ENCODE measurements around the gene XIST.
"Not testable (repeated sequence)": the region's sequence is repeated elsewhere in the genome, so short reads cannot be mapped to it uniquely, and the experiment has no call there.

XIST gene

DNA sequence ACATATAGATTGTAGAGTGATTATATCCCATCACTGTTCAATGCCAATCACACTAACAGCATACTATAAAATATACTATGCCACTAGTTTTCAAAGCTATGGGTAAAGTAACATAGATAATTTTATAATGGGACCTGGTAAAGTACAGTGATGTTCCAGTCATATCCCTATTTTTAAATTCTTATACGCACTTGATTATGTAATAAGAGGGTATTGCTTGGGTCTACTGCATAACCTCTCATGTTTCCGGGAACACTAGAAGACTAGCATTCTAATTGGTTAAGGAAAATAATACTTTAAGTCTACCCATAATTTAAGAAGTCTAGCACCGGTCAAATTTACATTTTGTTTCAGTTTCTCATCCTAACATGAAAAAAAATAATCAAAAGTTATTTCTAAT lies 14.4 kb downstream of the XIST start:
- no peak for DNase-seq

DNA sequence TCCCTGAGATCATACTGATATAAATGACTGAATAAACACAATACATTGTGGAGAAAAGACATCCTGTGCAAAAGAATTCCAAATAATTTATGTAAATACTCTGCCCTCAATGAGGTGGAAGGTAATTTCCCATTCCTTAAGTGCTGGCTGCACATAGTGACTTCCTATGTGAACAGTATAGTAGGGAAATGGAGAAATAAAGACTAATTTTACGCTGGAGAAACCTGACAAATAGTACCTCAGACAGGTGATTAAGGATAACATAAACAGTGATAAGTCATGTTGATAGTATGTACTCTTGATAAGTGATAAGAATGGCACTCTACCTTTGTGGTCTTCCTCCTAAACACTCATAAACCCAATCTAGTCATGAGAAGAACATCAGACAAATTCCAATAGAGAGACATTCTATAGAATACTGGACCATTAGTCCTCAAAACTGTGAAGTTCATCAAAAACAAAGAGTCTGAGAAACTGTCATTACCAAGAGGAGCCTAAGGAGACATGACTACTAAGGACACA lies 15.5 kb downstream of the XIST start:
- DNase-seq, result no peak

DNA sequence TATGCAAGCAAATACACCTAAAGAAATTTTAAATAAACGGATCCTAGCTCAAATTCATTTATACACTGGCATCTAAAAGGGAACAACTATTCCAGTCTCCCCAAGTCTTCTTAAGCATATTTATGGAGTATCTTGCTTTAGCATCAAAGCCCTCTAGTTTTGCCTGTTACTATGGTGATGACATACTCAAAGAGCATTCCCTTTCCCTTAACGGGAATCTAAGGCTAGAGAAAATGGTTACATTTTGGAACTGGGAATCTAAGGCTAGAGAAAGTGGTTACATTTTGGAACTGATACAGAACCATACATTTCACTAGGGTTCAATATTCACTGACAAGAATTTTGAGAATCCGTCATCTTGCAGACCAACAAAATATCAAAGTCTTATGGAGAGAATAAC lies 18.3 kb downstream of the XIST start:
- no peak for DNase-seq

DNA sequence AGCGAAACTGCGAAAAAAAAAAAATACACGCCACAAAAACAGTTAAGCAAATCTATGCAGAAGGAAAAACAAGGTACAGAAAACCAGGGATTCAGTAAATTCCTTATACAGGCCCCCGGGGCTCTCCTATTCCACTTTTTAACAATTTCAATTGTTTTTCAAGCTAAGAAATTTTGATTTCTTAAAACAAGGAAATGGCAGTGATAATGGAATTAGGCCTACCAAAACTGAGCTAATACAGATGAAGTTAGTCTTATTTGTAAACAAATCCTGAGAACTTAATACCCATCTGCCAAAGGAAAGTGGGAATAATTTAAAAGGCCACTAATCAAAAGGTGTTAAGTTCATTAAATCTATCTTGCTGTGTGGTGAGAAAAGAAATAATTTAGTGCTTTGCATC lies 20.2 kb downstream of the XIST start:
- DNase-seq, result no peak

DNA sequence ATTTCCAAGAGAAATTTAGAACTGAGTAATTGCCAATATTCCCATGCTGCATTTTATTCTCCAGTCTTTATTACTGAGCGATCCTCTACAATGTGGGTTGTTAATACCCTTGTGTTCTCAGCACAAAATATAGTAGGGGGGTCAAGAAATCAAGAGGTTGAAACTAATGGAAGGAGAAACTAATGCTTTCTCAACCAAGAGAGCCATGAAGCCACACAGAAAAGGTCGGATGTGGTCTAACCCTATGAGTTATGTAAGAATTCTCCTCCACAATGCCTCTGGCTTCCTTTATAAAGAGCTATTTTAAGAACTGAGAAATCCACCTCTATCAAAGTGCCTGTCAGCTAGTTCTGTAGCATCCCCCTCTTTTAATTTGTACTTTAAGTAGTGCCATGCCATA lies 21.0 kb downstream of the XIST start:
- no peak for DNase-seq

DNA sequence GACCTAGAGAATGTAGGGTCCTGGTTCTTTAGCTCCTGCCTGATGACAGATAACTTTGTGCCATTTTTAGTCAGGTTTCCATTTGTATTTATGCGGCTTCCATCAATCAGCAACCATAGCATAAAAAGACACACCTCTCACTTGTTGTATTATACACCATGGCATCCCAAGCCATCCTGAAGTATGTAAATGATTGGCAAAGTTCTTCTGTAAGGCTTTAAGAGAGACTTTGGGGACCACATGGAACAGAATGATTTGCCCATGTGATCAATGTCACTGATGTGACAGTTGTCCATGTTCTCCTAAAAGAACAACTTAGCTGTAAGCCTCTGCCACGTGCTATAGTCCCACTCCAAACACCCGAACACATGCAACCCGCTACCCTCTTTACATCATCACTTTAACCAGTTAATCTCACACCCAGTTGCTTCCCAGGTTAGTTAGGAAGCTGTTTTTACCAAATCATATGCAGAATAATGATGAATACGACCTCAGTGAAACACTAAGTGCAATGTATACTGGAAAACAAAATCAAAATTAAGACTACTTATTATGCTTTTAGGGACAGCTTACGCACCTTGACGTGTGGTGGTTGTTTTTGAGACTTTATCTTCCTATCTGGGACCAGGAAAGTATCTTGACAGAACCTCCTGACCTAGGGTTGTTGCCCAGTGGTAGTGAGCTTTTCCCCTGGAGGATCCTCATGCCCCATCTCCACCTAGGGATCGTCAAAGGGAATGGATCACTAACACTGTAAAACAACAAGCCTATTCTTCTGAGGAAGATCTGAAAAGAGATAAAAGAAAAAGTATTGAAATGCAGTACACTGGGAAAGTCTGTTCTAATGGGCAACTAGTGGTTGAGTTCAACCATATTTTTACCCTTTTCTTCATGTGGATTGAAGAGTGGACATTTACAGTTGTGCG lies 21.8 kb downstream of the XIST start:
- no peak for DNase-seq

DNA sequence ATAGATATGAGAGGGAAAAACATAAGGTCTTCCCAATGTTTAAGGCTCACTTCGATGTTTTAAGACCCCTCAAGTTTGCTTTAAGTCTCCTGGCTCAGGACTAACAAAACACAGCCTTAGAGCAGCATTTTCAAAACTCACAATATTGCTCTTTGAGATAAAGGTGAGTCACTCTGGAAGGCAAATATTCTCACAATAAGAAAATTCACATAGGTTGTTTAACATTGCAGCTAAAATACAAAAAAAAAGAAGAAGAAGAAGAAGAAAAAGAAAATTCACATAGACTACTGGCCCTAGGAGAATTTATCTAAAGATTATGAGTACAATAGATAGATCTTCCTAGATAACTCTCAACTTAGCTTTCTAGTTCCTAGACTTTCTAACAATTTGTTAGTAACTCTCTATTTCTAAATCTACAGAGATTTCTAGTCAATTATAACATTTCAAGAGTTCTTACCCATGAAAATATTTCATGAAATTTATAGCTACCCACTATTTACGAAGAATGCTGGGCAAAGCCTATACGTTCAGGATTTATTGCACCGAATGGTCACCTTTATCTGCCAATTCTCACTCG lies 22.5 kb downstream of the XIST start:
- no peak for DNase-seq

DNA sequence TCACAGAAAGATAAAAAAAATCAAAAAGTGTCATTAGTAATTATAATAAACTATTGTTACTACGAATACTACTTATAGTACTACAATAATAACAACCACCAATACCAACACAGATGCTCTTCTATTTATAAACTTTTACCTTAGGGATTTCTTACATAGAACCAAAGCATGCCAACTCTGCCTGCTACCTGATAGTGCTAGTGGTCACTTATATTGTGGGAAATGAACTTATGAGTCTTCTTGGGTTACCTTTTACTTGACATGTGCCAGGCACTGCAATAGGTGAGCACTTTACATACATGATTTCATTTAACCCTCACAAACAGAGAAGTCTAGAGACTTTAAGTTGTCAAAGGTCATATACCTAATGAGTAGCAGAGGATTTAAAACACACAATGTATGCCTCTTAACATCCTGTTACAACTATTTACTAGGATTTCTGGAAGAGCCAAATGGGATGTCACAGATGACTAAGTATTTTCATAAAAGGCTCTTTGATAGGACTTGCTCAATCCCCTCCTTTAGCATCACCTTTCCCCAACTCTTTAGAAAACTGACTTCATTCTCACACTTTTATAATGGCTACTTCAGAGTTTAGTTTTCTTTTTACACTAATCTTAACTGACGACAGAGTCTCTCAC lies 24.3 kb downstream of the XIST start:
- DNase-seq, result no peak

DNA sequence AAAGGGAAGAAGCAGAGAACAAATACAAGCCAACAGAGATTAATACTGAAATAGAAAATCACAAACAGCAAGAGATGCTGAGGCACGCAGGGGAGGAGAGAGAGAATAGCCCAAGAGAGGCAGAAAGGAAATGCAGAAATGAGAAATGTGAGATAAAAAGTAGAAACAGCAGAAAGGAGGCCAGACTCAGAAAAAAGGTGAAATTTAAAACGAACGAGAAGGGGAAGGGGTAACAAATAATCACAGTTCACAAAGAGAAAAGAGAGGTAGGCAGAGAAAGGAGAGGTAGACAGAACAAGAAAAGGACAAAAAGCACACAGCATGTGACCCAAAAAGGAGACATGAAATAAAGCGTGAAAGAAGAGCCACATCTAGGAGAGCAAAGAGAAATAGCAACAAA lies 25.1 kb downstream of the XIST start:
- DNase-seq, result no peak

DNA sequence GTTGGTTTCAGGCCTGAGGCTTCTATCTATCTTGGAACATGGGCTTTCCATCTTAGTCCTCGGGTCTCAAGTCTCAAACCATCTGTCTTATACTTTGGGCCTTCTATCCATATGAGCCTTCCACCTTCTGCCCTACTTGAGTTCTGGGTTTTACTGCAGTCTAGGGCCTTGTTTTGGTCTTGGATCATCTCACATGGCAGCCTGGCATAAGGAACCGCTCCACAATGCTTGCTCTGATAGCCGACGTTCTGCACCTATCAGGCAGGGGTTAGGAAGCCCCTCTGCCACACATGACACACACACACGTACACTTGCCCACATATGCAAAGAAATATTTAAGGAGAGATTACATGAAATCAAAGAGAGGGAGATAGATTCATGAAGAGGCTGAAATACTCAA lies 25.5 kb downstream of the XIST start:
- no peak for DNase-seq

DNA sequence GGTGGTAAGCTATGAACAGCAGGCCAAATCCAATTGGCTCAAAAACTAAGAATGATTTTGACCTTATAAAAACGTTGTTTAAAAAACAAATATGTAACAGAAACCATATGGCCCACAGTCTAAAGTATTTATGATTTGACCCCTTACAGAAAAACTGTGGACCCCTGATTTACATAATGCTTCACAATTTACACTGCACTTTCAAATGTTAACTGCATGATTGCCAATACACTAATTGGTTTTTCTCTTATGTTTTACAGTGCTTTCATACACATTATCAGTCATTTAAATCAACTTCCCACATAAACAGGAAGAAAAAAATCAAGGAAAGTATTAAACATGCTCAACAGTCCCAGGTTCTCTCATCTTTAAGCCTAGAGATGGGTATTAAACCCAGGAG lies 26.9 kb downstream of the XIST start:
- no peak for DNase-seq

DNA sequence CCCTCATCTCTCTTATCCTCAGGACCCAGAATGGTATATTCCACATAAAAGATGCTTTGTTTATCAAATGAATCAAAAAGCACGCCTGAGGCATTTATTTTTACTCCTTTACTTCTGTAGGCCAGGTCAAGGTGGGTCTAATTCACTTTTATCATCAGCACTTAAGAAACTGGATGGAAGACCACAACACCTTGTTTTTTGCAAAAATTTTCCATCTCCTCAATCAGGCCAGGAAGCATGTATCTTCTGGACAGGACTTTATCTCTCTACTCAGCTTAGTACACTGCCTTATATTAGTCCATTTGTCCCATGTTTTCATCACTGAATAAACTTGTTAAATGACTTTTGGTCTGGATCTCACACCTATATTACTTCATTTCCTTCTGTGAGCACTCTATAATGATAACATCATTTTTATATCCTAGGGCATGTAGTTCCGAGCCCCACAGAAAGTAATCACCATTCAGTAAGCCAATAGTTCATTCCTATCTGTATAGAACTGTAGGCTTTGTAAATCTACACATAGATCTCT lies 29.0 kb downstream of the XIST start:
- DNase-seq, result no peak

DNA sequence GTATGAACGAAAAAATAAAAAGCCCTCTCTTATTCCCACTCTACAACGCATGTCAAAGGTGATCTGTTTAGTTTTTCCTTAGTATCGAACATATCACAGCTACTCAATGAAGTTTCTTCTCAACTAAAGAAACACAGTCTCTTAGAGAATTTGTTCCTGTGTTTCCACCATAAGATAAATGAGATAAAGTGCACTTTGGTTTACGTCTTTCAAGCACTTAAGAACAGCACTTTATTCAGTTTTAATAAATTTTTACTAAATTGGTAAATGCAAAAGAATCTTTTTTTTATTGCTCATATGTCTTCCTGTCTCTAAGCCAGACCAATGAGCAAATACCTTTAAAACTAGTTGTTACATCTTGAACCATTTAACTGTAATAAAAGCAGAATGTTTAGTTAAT lies 29.7 kb downstream of the XIST start:
- DNase-seq, result no peak

DNA sequence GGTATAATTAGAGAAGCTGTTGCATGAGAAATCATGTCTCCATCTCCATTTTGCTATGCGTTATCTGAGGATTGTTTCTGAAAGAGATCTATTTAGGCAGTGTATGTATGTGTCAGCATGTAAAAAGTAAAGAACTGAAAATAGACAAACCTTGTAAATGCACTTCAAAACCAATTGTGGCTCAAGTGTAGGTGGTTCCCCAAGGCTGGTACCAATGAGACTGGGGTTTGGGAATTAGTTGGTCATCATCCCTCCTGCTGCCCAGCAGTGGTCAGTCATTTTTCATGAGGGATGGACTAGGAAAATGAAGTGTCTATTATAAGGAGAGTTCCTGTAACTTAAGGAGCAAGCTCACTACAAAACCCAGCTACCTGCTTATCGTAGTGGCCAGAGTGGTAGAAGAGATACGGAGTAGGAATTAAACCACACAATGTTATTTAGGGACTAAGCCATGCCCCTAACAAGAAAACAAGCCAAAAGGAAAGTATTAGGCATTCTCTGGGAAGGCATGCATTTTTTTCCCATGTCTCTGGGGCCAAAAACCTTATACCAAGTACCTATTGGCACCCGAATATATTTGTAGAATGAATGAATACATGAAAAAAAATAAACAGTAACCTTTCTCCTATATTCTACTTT lies 30.5 kb downstream of the XIST start:
- no peak for DNase-seq

DNA sequence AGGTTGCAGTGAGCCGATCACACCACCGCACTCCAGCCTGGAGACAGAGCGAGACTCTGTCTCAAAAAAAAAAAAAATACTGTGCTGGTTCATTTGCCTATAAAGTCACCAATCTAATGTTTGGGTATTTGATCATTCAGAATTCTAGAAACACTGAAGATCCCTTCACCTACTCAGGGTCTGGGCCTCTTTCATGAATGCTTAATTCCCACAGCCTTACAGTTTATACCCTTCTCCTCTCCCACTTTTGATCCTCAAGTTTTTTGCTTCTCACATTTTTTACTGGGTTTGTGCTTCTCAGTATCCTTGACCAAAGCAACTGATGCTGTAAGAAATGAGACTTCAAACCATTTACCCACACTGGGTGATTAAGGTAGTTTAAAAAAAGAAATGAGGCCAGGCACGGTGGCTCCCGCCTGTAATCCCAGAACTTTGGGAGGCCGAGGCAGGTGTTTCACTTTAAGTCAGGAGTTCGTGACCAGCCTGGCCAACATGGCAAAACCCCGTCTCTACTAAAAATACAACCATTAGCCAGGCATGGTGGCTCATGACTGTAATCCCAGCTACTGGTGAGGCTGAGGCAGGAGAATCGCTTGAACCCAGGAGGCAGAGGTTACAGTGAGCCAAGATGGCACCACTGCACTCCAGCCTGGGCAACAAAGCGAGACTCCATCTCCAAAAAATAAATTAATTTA lies 32.5 kb downstream of the XIST start:
- DNase-seq, result not testable (repeated sequence)

DNA sequence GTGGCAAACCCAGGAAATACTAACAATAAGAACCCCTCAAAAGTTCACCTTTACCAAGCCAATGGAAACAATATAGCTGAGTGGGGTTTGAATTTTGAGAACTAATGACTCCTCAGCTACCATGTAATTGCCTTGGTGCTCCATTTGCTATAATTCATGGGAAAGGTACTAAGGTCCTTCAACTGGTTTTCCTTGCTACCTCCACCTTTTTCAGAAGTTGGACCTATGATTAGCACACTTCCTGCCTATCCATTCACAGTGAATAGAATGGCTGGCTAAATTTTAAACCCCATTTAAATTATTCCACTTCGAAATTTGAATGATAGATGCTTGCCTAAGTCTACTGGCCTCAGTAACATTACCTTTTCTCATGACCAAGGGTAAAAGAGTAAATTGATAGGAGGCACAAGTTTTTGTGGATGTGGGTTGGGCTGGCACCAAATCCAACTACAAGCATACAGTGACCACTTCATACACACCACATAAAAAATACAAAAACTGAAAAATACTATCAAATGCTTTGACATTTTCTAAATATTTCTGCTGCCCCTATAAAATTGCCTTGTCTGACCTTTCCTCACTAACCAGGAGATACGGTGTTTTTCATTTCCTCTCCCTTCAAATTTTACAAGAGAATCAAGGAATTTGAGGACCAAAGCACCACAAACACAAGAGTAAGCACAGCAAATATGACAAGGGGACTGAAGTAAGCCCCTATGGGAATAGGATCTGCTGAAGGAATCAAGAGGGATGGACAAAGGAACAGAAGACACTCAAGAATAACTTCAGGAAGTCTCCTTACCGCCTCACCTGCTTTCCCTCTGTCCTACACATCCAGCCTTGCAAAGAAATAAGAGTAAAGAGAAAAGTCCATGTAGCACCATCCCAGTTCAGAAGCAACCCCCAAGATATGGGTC lies 34.1 kb downstream of the XIST start:
- DNase-seq, result no peak

DNA sequence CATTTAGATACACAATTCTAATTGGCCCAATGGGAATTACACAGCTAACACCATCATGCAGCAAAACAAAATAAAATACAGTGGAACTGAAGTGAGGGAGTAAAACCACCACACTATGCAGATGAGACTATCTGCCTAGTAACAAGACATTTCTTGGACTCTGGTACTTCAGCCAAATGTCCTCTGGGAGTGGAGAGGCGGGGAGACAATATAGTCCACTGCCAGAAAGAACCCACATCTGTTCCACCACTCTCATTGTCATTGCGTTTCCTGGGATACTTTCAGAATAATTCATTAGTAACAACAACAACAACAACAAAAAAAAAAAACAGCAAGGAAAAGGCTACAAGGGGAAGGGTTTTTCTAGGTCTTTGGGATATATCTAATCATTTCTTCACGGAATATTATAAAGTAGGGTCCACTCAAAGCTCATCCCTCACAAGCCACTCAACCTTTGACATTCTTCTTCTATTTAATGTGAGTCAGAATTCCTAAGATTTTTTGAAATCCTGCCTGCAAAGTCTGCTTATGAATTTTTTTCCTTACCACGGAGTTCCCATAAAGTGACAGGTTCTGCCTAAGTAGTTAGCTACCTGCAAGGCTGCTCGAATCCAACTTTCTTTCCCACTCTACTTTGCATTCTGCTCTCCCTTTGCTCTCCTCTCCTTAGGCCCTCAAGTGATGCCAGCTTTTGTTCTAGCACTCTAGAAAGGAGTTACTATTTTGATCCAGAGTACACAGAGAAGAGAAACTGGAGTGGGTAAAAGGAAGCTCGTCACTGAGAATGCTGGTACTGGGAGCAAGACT lies 34.9 kb downstream of the XIST start:
- no peak for DNase-seq

DNA sequence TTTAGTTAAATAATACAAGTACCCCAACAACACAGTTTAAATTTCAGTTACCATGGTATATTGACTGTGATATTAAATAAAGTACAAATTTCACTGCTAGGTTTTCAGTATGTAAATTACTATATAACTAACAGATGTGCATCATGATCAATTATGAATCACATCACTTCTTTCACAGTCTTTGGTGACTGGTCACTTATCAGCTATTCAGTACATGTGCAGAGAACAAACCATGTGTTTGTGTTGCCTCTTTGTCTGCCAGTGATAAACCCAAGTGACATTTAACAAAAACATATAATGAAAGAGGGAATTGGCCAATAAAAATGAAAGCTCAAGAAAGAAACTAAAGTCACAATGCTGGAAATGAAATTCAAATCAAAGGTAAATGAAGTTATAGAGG lies 40.3 kb downstream of the XIST start:
- no peak for DNase-seq

DNA sequence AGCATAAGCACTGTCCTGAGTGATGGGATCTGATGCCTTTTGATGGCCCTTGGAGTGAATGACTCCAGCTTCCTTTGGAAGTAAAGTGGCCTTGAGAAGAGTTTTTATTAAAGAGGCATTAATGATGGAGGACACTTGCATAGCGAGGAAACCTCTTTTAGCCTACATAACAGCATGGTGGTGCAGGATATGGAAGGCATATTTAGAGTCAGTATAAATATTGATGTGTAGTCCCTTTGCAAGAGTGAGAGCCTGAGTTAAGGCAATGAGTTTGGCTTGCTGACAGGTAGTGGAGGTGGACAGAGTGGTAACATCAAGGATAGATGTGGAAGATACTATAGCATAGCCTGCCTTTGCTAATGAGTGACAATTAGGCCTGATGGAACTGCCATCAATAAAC lies 48.4 kb downstream of the XIST start:
- not testable (repeated sequence) for DNase-seq

DNA sequence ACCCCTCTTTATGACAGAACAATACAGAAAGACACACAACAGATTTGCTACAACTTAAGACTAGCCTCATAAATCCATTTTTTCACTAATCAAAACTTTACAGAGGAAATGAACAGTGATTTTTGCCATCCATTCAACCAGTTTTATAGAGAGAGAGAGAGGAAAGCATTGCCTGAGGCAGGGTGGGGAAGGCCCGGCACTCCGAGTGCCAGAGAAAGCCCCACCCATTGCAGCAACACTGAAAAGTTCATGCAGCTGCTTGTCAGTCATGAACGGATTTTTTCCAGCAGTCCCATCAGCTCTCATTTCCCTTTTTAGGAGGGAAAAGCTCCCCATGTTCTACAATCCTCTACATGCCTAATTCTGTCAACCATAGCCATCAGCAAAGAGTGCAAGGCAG lies 52.6 kb downstream of the XIST start:
- no peak for DNase-seq

DNA sequence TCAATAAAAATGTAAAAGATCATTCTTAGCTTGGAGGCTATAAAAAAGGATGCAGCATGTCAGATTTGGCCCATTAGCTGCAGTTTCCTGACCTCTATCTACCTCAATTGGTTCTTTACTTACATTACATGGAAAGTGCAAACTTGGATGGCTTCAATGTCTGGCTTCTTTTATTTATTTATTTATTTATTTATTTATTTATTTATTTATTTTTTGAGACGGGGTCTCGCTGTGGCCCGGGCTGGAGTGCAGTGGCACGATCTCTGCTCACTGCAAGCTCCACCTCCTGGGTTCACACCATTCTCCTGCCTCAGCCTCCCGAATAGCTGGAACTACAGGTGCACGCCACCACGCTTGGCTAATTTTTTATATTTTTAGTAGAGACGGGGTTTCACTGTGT lies 60.0 kb downstream of the XIST start:
- not testable (repeated sequence) for DNase-seq

Measured in activated T-cell treated with anti-CD3 and anti-CD28 coated beads, Interleukin-2, amount 50 U/mL, for 1 hour (primary cell).